GM19035 (cell line): Measurements from ENCODE around the gene TBC1D9B.
"Not testable (repeated sequence)": the region's sequence is repeated elsewhere in the genome, so short reads cannot be mapped to it uniquely, and the experiment has no call there.

Experiments
- ATAC-seq: cut with Tn5 transposase; IDR thresholded peaks from one replicate; pipeline ENCODE4 v1.9.1; 2021; ENCODE audit not compliant: unreplicated experiment

The TBC1D9B gene

GRCh38 chr5:179840321-179840720 lies 67.4 kb downstream of the TBC1D9B start:
- ATAC-seq, result no peak

- no peak for ATAC-seq
These were observed 68.1 kb downstream of the TBC1D9B start for GRCh38 chr5:179839328-179840256.

- ATAC-seq, result no peak
These were observed 70.4 kb downstream of the TBC1D9B start for GRCh38 chr5:179837076-179838011.

- no peak for ATAC-seq
These were observed 71.3 kb downstream of the TBC1D9B start for GRCh38 chr5:179836225-179837019.

GRCh38 chr5:179834871-179835270 lies 72.8 kb downstream of the TBC1D9B start:
- not testable (repeated sequence) for ATAC-seq

- no peak for ATAC-seq
These were observed 73.6 kb downstream of the TBC1D9B start for GRCh38 chr5:179834120-179834519.

- ATAC-seq, result no peak
These were observed 74.0 kb downstream of the TBC1D9B start for GRCh38 chr5:179833709-179834070.

- no peak for ATAC-seq
These were observed 74.5 kb downstream of the TBC1D9B start for GRCh38 chr5:179833056-179833708.

- ATAC-seq, result no peak
These were observed 75.5 kb downstream of the TBC1D9B start for GRCh38 chr5:179832039-179832745.

GRCh38 chr5:179830818-179831468 lies 76.8 kb downstream of the TBC1D9B start:
- ATAC-seq, result no peak

- ATAC-seq, result no peak
These were observed 77.8 kb downstream of the TBC1D9B start for GRCh38 chr5:179829732-179830435.

- no peak for ATAC-seq
These were observed 78.8 kb downstream of the TBC1D9B start for GRCh38 chr5:179828756-179829421.

GRCh38 chr5:179827680-179828079 lies 80.0 kb downstream of the TBC1D9B start:
- ATAC-seq, result no peak

GRCh38 chr5:179825655-179826182 lies 82.0 kb downstream of the TBC1D9B start:
- ATAC-seq, result no peak

GRCh38 chr5:179824745-179825112 lies 83.0 kb downstream of the TBC1D9B start:
- ATAC-seq, result no peak

- ATAC-seq, result no peak
These were observed 83.6 kb downstream of the TBC1D9B start for GRCh38 chr5:179823937-179824744.

- no peak for ATAC-seq
These were observed 85.2 kb downstream of the TBC1D9B start for GRCh38 chr5:179822444-179822990.
